ENCODE measurements around the gene CRACR2A. TPM values are rescaled to one million over a fixed set of nuclear protein-coding genes. Genes with fewer than 3 reads are reported as not detected.

Gene CRACR2A
- total and polyA plus RNA-seq, 9 of the 15 experiments (the other 6 are each of a cell fraction or from before 2014, with no cell fraction given), result 2.1 to 15.1 (median 10.4) TPM

DNA sequence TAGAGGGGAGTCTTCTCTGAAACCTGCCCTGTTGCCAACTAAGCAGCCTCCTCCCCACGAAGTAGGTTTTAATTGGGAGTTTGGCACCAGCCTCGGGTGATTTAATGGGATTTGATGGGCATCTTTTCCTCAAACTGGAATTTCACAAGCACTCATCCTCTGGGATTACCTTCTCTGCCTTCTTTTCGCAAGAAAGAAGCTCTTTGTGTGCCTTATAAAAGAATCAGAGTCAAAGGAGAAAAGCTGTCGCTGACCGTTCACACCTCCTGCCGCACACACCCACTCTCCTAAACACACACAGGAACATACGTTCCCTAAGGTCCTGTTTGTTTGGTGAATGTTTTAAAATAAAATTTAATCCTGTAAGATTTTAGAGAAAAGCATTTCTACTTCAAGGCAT is 177.9 kb downstream of the CRACR2A start (continued):
- TF ChIP-seq, protein P1, sequence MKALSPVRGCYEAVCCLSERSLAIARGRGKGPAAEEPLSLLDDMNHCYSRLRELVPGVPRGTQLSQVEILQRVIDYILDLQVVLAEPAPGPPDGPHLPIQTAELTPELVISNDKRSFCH (CRISPR knock-in tag; IDR thresholded peaks at IDR 0.05), result no peak
- TF ChIP-seq, protein P1 (tag; IDR thresholded peaks at IDR 0.05), result no peak
- TF ChIP-seq RB1 (IDR thresholded peaks at IDR 0.05; ENCODE audit: low read depth), result no peak

DNA sequence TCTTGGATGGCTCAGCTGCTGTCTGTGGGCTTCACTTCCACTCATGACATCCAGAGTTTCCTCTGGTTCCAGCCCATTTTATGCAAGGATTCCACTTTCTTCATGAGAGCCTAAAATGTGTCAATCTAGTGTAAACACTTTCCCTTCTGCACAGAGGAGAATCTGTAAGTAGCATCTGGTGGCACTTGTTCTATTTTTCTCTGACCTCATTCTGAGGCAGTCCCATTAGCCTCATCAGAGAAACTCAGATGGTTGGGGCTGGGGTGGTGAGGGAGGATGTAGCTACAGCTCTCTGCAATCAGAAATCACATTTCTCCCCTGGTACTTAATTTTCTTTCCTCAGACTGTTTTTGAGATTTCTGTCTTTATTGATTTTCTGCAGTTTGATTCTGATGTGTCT is 180.3 kb downstream of the CRACR2A start:
- H3K27ac ChIP-seq (ENCODE audit: extremely low read depth, low read depth, low read length), result no peak overlapping the region
- no peak overlapping the region for H3K4me3 ChIP-seq
- no peaks in the 10 kb centered on the region for H3K9me3 ChIP-seq (replicated peaks; ENCODE audit: control insufficient read depth, insufficient read depth, low read depth, low read length)
- ChIA-PET CTCF (ENCODE audit: low intra/inter-chr PET ratio) (no interaction called here), POLR2A (no interaction called here)
- ATAC-seq (no peak), DNase-seq (ENCODE audit: extremely low read depth in 1 of 4, low spot score in 3 of 4) (no peak), FAIRE-seq (no peak)
- no peak overlapping the region for H3K4me2 ChIP-seq (ENCODE audit: insufficient read depth, low read length)
- H3K4me1 ChIP-seq (replicated peaks in 1 of 2; ENCODE audit: control insufficient read depth in 2 of 2, insufficient read depth in 2 of 2, low read length in 2 of 2), result no peaks in the 10 kb centered on the region
- no peak overlapping the region for H2AFZ ChIP-seq (ENCODE audit: low read depth, low read length)
- in situ Hi-C loops (cut with MboI) (no loop called here), intact Hi-C loops (cut with micrococcal nuclease) (no loop called here)
- H3K79me2 ChIP-seq (ENCODE audit: control insufficient read depth, insufficient read depth, low read length), result no peaks in the 10 kb centered on the region
- H3K36me3 ChIP-seq (ENCODE audit: control insufficient read depth, insufficient read depth, low read length), result no peaks in the 10 kb centered on the region
- H4K20me1 ChIP-seq (replicated peaks; ENCODE audit: control insufficient read depth, insufficient read depth, low read length), result no peaks in the 10 kb centered on the region
- H3K27me3 ChIP-seq (ENCODE audit: control insufficient read depth in 2 of 2, insufficient read depth in 2 of 2, low read length in 2 of 2), result peaks cover 0 to 12% of the 10 kb centered on the region in 2 experiments; a peak in 3 of 5 replicates
- H3K9ac ChIP-seq (ENCODE audit: insufficient read depth in 1 of 2, low read depth in 2 of 2, low read length in 2 of 2), result no peak overlapping the region
- no TSS peak for BruUV-seq (replicated peaks)
- H3K9me1 ChIP-seq (ENCODE audit: control insufficient read depth, insufficient read depth, low read length), result no peaks in the 10 kb centered on the region
- no peak for TF ChIP-seq CBX1 (IDR thresholded peaks at IDR 0.05; ENCODE audit: low read depth)
- no peak for TF ChIP-seq ZFPM2 (CRISPR knock-in tag; IDR thresholded peaks at IDR 0.05)
- no peak for TF ChIP-seq MCM7 (IDR thresholded peaks at IDR 0.05)
- TF ChIP-seq STAT5A (IDR thresholded peaks at IDR 0.05; ENCODE audit: borderline replicate concordance, low read length), result no peak
- TF ChIP-seq, protein P2, sequence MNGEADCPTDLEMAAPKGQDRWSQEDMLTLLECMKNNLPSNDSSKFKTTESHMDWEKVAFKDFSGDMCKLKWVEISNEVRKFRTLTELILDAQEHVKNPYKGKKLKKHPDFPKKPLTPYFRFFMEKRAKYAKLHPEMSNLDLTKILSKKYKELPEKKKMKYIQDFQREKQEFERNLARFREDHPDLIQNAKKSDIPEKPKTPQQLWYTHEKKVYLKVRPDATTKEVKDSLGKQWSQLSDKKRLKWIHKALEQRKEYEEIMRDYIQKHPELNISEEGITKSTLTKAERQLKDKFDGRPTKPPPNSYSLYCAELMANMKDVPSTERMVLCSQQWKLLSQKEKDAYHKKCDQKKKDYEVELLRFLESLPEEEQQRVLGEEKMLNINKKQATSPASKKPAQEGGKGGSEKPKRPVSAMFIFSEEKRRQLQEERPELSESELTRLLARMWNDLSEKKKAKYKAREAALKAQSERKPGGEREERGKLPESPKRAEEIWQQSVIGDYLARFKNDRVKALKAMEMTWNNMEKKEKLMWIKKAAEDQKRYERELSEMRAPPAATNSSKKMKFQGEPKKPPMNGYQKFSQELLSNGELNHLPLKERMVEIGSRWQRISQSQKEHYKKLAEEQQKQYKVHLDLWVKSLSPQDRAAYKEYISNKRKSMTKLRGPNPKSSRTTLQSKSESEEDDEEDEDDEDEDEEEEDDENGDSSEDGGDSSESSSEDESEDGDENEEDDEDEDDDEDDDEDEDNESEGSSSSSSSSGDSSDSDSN (IDR thresholded peaks at IDR 0.05; ENCODE audit: borderline replicate concordance in 1 of 2, low read depth in 2 of 2, low read length in 2 of 2), result no peak
- no peak for TF ChIP-seq KAT8 (IDR thresholded peaks at IDR 0.05; ENCODE audit: low read depth)
- TF ChIP-seq GATAD2A (IDR thresholded peaks at IDR 0.05), result no peak

Data from K562 (cell line).